HL-60 (cell line): ENCODE results near the gene DMD.

ENCODE experiments used
- CTCF ChIP-seq: IDR thresholded peaks from one replicate; pipeline ENCODE4 v1.5.1; 2011; ENCODE audit warnings: low read length, control low read depth, inconsistent platforms; ENCODE audit not compliant: insufficient read depth
- GABPA ChIP-seq: IDR thresholded peaks from 2 replicates; pipeline ENCODE4 v1.6.1; 2012; ENCODE audit warnings: low read depth
- POLR2AphosphoS5 ChIP-seq: IDR thresholded peaks from 2 replicates; pipeline ENCODE4 v1.6.1; 2012; ENCODE audit warnings: low read depth
- SPI1 ChIP-seq: IDR thresholded peaks from 2 replicates; pipeline ENCODE4 v1.6.1; 2012; ENCODE audit warnings: low read depth, mild to moderate bottlenecking, borderline replicate concordance
- TF ChIP-seq, protein P1 (sequence below): IDR thresholded peaks from 2 replicates; pipeline ENCODE4 v1.6.1; 2012; ENCODE audit warnings: low read depth; ENCODE audit not compliant: insufficient replicate concordance

- TF ChIP-seq POLR2AphosphoS5 (no peak), CTCF (no peak), GABPA (no peak), SPI1 (no peak)
- TF ChIP-seq, protein P1, sequence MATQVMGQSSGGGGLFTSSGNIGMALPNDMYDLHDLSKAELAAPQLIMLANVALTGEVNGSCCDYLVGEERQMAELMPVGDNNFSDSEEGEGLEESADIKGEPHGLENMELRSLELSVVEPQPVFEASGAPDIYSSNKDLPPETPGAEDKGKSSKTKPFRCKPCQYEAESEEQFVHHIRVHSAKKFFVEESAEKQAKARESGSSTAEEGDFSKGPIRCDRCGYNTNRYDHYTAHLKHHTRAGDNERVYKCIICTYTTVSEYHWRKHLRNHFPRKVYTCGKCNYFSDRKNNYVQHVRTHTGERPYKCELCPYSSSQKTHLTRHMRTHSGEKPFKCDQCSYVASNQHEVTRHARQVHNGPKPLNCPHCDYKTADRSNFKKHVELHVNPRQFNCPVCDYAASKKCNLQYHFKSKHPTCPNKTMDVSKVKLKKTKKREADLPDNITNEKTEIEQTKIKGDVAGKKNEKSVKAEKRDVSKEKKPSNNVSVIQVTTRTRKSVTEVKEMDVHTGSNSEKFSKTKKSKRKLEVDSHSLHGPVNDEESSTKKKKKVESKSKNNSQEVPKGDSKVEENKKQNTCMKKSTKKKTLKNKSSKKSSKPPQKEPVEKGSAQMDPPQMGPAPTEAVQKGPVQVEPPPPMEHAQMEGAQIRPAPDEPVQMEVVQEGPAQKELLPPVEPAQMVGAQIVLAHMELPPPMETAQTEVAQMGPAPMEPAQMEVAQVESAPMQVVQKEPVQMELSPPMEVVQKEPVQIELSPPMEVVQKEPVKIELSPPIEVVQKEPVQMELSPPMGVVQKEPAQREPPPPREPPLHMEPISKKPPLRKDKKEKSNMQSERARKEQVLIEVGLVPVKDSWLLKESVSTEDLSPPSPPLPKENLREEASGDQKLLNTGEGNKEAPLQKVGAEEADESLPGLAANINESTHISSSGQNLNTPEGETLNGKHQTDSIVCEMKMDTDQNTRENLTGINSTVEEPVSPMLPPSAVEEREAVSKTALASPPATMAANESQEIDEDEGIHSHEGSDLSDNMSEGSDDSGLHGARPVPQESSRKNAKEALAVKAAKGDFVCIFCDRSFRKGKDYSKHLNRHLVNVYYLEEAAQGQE = no peak
These were observed 1610.5 kb downstream of the DMD start for GRCh38 chrX:31600823-31601222.
